ENCODE measurements around the gene TRPM6. TPM values are rescaled to one million over a fixed set of nuclear protein-coding genes. Genes with fewer than 3 reads are reported as not detected.

The TRPM6 gene
- under 0.01 TPM in 1 of 2 replicates, not detected in the other for total RNA-seq

GRCh38 chr9:74887041-74887980 is at the start of gene TRPM6:
Gene TRPM6, minus strand, starts transcription at chr9:74887921. Its CDS starts 65 bp downstream, at chr9:74887856.

Other genes starting within 250 kb of the TRPM6 start
- gene C9orf40, start 65.0 kb upstream of the TRPM6 start, total RNA-seq = 5.7 and 6.2 TPM in 2 replicates
- gene CARNMT1, start 140.4 kb upstream of the TRPM6 start, total RNA-seq = 14.6 and 15.4 TPM in 2 replicates
- gene NMRK1, start 200.2 kb upstream of the TRPM6 start, total RNA-seq = 13.8 and 27.4 TPM in 2 replicates
- 28.4 and 28.5 TPM in 2 replicates for gene OSTF1, start 200.6 kb upstream of the TRPM6 start, total RNA-seq